Loucy (cell line): Measurements from ENCODE around the gene JAGN1.

Source experiments
- EZH2phosphoT487 ChIP-seq: fragments of 200-600 bp; IDR thresholded peaks from 2 replicates; pipeline ENCODE4 v1.6.1; 2018; ENCODE audit warnings: antibody characterized with exemption, mild to moderate bottlenecking, moderate library complexity, borderline replicate concordance
- TF ChIP-seq, protein P1 (sequence below): fragments of 200-600 bp; sonication (generic); conservative IDR thresholded peaks from 2 replicates; pipeline ENCODE4 v1.5.1; 2014; ENCODE audit warnings: mild to moderate bottlenecking, antibody characterized with exemption, low read length

DNA sequence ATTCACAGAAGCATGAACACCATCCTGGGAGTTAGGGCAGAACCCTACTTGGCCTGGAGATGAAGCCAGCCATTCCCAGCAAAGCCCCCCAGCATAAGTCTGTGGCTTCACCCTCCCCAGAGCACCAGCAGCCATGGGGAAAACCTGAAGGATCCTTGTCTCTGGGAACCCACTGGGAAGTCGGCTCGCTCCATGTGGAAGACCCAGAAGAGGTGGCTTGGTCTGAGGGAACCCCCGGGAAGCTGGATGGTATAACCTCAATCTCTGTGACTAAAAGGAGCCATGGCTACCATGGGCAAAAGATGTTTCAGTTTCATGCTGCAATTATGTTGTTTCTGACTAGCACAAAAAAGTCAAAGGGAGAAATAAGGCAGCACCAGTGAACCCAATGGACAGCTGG is 34.8 kb upstream of the JAGN1 start:
- TF ChIP-seq, protein P1, sequence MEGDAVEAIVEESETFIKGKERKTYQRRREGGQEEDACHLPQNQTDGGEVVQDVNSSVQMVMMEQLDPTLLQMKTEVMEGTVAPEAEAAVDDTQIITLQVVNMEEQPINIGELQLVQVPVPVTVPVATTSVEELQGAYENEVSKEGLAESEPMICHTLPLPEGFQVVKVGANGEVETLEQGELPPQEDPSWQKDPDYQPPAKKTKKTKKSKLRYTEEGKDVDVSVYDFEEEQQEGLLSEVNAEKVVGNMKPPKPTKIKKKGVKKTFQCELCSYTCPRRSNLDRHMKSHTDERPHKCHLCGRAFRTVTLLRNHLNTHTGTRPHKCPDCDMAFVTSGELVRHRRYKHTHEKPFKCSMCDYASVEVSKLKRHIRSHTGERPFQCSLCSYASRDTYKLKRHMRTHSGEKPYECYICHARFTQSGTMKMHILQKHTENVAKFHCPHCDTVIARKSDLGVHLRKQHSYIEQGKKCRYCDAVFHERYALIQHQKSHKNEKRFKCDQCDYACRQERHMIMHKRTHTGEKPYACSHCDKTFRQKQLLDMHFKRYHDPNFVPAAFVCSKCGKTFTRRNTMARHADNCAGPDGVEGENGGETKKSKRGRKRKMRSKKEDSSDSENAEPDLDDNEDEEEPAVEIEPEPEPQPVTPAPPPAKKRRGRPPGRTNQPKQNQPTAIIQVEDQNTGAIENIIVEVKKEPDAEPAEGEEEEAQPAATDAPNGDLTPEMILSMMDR = no peak
- TF ChIP-seq EZH2phosphoT487 = no peak
